GM23338 (cell line): ENCODE measurements around the gene CCNYL1. TPM values are rescaled to one million over a fixed set of nuclear protein-coding genes. Genes with fewer than 3 reads are reported as not detected.
A peak's percentile ranks its signal among the peaks of the same experiment; 100 is the strongest.

Experiments
- ATAC-seq: fragments of 200-7000 bp; cut with Tn5 transposase; 3 replicates; pipeline ENCODE4 v1.9.1; 2020
- DNase-seq: peaks from one replicate; pipeline ENCODE4 v3.0.0-alpha.2; 2015; ENCODE audit warnings: low spot score
- H2AFZ ChIP-seq: fragments of 200-600 bp; sonication (generic); 2 replicates; pipeline ENCODE4 v1.8.0; 2016; ENCODE audit warnings: antibody characterized with exemption, mild to moderate bottlenecking, moderate library complexity
- H3F3A ChIP-seq: fragments of 200-600 bp; sonication (generic); replicated peaks from 2 replicates; pipeline ENCODE4 v1.8.0; 2017; ENCODE audit warnings: antibody characterized with exemption, mixed run types, low read depth
- H3K27ac ChIP-seq: fragments of 200-600 bp; sonication (generic); 2 replicates; pipeline ENCODE4 v1.6.1; 2016; ENCODE audit warnings: low read depth
- H3K27me3 ChIP-seq: fragments of 200-600 bp; sonication (generic); 2 replicates; pipeline ENCODE4 v1.8.0; 2016; ENCODE audit warnings: mild to moderate bottlenecking, mixed run types, moderate library complexity; ENCODE audit not compliant: insufficient read depth
- H3K36me3 ChIP-seq: fragments of 200-600 bp; sonication (generic); 2 replicates; pipeline ENCODE4 v1.8.0; 2016; ENCODE audit warnings: mild to moderate bottlenecking; ENCODE audit not compliant: insufficient read depth
- H3K4me1 ChIP-seq: fragments of 200-600 bp; sonication (generic); 2 replicates; pipeline ENCODE4 v1.8.0; 2016; ENCODE audit warnings: mild to moderate bottlenecking, moderate library complexity; ENCODE audit not compliant: insufficient read depth
- H3K4me2 ChIP-seq: fragments of 200-600 bp; sonication (generic); 2 replicates; pipeline ENCODE4 v1.7.1; 2017; ENCODE audit warnings: mixed run types
- H3K4me3 ChIP-seq: fragments of 200-600 bp; sonication (generic); 2 replicates; pipeline ENCODE4 v1.6.1; 2016; ENCODE audit warnings: mixed run types
- H3K79me2 ChIP-seq: fragments of 200-600 bp; sonication (generic); replicated peaks from 2 replicates; pipeline ENCODE4 v1.8.0; 2017; ENCODE audit warnings: mild to moderate bottlenecking; ENCODE audit not compliant: insufficient read depth
- H3K9me2 ChIP-seq: fragments of 200-600 bp; sonication (generic); 2 replicates; pipeline ENCODE4 v1.8.0; 2017; ENCODE audit not compliant: insufficient read depth
- H4K20me1 ChIP-seq: fragments of 200-600 bp; sonication (generic); replicated peaks from 2 replicates; pipeline ENCODE4 v1.8.0; 2017; ENCODE audit warnings: mild to moderate bottlenecking; ENCODE audit not compliant: insufficient read depth
- H3K27ac Mint-ChIP-seq: 2 replicates; pipeline ENCODE4 v1.8.0; 2020; ENCODE audit warnings: inconsistent platforms, mild to moderate bottlenecking, moderate library complexity, mixed read lengths
- H3K27me3 Mint-ChIP-seq: 3 replicates; pipeline ENCODE4 v1.8.0; 2022; ENCODE audit warnings: low read depth, mild to moderate bottlenecking, moderate library complexity, mixed read lengths, inconsistent platforms; ENCODE audit not compliant: insufficient read depth, poor library complexity
- H3K36me3 Mint-ChIP-seq: 3 replicates; pipeline ENCODE4 v1.8.0; 2021; ENCODE audit warnings: low read depth, mild to moderate bottlenecking, inconsistent platforms, moderate library complexity, mixed read lengths
- H3K4me1 Mint-ChIP-seq: 3 replicates; pipeline ENCODE4 v1.8.0; 2020; ENCODE audit warnings: mild to moderate bottlenecking, inconsistent platforms, mixed read lengths
- H3K4me3 Mint-ChIP-seq: 3 replicates; pipeline ENCODE4 v1.8.0; 2021; ENCODE audit warnings: moderate library complexity, mild to moderate bottlenecking, inconsistent platforms, mixed read lengths
- H3K9me3 Mint-ChIP-seq: 3 replicates; pipeline ENCODE4 v1.8.0; 2020; ENCODE audit warnings: moderate library complexity, mild to moderate bottlenecking, inconsistent platforms, mixed read lengths
- CREB1 ChIP-seq: fragments of 250-450 bp; sonication (Bioruptor Pico); IDR thresholded peaks from 2 replicates; pipeline ENCODE4 v1.5.0; 2020; ENCODE audit warnings: low read depth, mild to moderate bottlenecking, moderate library complexity
- CTCF ChIP-seq, 2 experiments: fragments of 200-600 bp in 1 of 2; sonication (generic) in 1 of 2; conservative IDR thresholded peaks; 2 replicates each; pipeline versions ENCODE4 v1.5.1 to v1.6.1; 2016 to 2017; ENCODE audit warnings: antibody characterized with exemption in 2 of 2, low read depth in 2 of 2, mild to moderate bottlenecking in 2 of 2, moderate library complexity in 1 of 2
- ETS1 ChIP-seq: IDR thresholded peaks from 2 replicates; pipeline ENCODE4 v1.6.1; 2016; ENCODE audit warnings: antibody characterized with exemption
- EZH2 ChIP-seq: fragments of 200-600 bp; sonication (generic); IDR thresholded peaks from one replicate; pipeline ENCODE4 v1.8.0; 2017; ENCODE audit warnings: antibody characterized with exemption, mild to moderate bottlenecking, low read depth; ENCODE audit not compliant: unreplicated experiment
- EZH2phosphoT487 ChIP-seq: fragments of 200-600 bp; sonication (generic); IDR thresholded peaks from one replicate; pipeline ENCODE4 v1.8.1; 2018; ENCODE audit warnings: antibody characterized with exemption; ENCODE audit not compliant: unreplicated experiment
- JUNB ChIP-seq: IDR thresholded peaks from one replicate; pipeline ENCODE4 v1.6.1; 2016; ENCODE audit warnings: antibody characterized with exemption; ENCODE audit not compliant: unreplicated experiment
- NANOG ChIP-seq: IDR thresholded peaks from 2 replicates; pipeline ENCODE4 v1.6.1; 2016; ENCODE audit warnings: antibody characterized with exemption, borderline replicate concordance
- POLR2AphosphoS5 ChIP-seq: IDR thresholded peaks from 2 replicates; pipeline ENCODE4 v1.6.1; 2016; ENCODE audit warnings: antibody characterized with exemption, low read depth
- STAT1 ChIP-seq: IDR thresholded peaks from one replicate; pipeline ENCODE4 v1.6.1; 2016; ENCODE audit warnings: antibody characterized with exemption; ENCODE audit not compliant: unreplicated experiment
- ZNF114 ChIP-seq: fragments of 250-450 bp; sonication (Bioruptor Pico); IDR thresholded peaks from 2 replicates; pipeline ENCODE4 v1.5.0; 2020; ENCODE audit warnings: mild to moderate bottlenecking, moderate library complexity
- ZNF331 ChIP-seq: fragments of 250-450 bp; sonication (Bioruptor Pico); IDR thresholded peaks from 2 replicates; pipeline ENCODE4 v1.5.0; 2020; ENCODE audit warnings: low read depth, mild to moderate bottlenecking, moderate library complexity
- polyA plus RNA-seq: library from polyadenylated mRNA; unstranded; fragments of >200 nt; fragmentation: Nextera tagmentation; extraction: Ambion mirVana; gene quantifications from 2 replicates; pipeline ENCODE4 v1.2.1, GENCODE V29; 2016
- total RNA-seq: library from RNA; depleted of rRNA; stranded (reverse); fragments of >200 nt; shearing (Covaris generic); gene quantifications from 2 replicates; pipeline ENCODE4 v1.2.3, GENCODE V29; 2014
- TF ChIP-seq, protein P1 (sequence below): IDR thresholded peaks from one replicate; pipeline ENCODE4 v1.6.1; 2018; ENCODE audit warnings: antibody characterized with exemption; ENCODE audit not compliant: unreplicated experiment
- TF ChIP-seq, protein P2 (sequence below): fragments of 250-450 bp; sonication (Bioruptor Pico); IDR thresholded peaks from 2 replicates; pipeline ENCODE4 v1.5.0; 2020; ENCODE audit warnings: mild to moderate bottlenecking, moderate library complexity

The CCNYL1 gene
- total and polyA plus RNA-seq, 2 experiments from 2014 or later, result 19.6 to 32.1 TPM

DNA sequence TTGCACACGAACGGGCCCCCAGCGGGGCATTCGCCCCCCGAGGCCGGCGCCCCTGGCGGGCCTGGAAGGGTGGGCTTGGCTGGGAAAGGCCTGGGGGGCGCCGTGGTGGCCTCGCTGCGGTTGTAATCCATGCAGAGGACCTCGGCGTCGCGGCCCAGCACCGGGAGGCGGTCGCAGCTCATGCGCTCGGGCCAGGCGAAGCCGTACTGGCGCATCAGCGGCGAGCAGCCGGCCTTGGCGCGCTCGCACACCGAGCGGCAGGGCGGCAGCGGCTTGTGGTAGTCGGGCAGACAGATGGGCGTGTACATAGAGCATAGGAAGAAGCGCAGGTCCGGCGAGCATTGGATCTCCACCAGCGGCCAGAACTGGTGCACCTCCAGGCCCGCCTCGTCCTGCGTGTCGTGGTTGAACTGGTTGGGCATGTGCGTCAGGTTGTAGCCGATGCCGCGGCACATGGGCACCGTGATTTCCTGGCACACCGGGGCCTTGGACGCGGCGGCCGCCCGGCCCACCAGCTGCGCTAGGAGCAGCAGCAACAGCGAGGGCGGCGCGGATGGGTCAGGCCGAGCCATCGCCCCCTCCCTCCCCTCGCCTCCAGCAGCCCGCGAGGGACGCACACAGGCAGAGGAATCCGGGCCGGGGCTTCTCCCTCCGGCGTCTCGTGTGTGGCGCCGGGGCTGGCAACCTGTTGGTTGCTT is 56.9 kb downstream of the CCNYL1 start:
- Histone ChIP-seq H3K4me3 (peak overlapping the region; percentile 89), H3K4me2 (peak overlapping the region; percentile 94), H2AFZ (no peak overlapping the region), H3K79me2 (peaks cover 61% of the 10 kb centered on the region), H3K27ac (no peak overlapping the region), H3K36me3 (peaks cover 10% of the 10 kb centered on the region; the same call in 1 of the 2 replicates), H3F3A (peaks cover 25% of the 10 kb centered on the region), H3K4me1 (peaks cover 42% of the 10 kb centered on the region), H4K20me1 (peaks cover 23% of the 10 kb centered on the region), H3K27me3 (peaks cover 6% of the 10 kb centered on the region), H3K9me2 (no peaks in the 10 kb centered on the region)
- DNase-seq (peak; percentile 59), ATAC-seq (peak; percentile 4)
- TF ChIP-seq, protein P1, sequence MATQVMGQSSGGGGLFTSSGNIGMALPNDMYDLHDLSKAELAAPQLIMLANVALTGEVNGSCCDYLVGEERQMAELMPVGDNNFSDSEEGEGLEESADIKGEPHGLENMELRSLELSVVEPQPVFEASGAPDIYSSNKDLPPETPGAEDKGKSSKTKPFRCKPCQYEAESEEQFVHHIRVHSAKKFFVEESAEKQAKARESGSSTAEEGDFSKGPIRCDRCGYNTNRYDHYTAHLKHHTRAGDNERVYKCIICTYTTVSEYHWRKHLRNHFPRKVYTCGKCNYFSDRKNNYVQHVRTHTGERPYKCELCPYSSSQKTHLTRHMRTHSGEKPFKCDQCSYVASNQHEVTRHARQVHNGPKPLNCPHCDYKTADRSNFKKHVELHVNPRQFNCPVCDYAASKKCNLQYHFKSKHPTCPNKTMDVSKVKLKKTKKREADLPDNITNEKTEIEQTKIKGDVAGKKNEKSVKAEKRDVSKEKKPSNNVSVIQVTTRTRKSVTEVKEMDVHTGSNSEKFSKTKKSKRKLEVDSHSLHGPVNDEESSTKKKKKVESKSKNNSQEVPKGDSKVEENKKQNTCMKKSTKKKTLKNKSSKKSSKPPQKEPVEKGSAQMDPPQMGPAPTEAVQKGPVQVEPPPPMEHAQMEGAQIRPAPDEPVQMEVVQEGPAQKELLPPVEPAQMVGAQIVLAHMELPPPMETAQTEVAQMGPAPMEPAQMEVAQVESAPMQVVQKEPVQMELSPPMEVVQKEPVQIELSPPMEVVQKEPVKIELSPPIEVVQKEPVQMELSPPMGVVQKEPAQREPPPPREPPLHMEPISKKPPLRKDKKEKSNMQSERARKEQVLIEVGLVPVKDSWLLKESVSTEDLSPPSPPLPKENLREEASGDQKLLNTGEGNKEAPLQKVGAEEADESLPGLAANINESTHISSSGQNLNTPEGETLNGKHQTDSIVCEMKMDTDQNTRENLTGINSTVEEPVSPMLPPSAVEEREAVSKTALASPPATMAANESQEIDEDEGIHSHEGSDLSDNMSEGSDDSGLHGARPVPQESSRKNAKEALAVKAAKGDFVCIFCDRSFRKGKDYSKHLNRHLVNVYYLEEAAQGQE, result no peak
- TF ChIP-seq POLR2AphosphoS5 (no peak), CTCF (conservative IDR thresholded peaks at IDR 0.05; ENCODE audit: low read depth in 2 of 2) (no peak), STAT1 (no peak), JUNB (no peak), NANOG (no peak), EZH2 (no peak), CREB1 (CRISPR knock-in tag) (no peak), ZNF114 (CRISPR knock-in tag) (no peak), EZH2phosphoT487 (no peak), ETS1 (no peak), ZNF331 (CRISPR knock-in tag) (no peak)
- TF ChIP-seq, protein P2, sequence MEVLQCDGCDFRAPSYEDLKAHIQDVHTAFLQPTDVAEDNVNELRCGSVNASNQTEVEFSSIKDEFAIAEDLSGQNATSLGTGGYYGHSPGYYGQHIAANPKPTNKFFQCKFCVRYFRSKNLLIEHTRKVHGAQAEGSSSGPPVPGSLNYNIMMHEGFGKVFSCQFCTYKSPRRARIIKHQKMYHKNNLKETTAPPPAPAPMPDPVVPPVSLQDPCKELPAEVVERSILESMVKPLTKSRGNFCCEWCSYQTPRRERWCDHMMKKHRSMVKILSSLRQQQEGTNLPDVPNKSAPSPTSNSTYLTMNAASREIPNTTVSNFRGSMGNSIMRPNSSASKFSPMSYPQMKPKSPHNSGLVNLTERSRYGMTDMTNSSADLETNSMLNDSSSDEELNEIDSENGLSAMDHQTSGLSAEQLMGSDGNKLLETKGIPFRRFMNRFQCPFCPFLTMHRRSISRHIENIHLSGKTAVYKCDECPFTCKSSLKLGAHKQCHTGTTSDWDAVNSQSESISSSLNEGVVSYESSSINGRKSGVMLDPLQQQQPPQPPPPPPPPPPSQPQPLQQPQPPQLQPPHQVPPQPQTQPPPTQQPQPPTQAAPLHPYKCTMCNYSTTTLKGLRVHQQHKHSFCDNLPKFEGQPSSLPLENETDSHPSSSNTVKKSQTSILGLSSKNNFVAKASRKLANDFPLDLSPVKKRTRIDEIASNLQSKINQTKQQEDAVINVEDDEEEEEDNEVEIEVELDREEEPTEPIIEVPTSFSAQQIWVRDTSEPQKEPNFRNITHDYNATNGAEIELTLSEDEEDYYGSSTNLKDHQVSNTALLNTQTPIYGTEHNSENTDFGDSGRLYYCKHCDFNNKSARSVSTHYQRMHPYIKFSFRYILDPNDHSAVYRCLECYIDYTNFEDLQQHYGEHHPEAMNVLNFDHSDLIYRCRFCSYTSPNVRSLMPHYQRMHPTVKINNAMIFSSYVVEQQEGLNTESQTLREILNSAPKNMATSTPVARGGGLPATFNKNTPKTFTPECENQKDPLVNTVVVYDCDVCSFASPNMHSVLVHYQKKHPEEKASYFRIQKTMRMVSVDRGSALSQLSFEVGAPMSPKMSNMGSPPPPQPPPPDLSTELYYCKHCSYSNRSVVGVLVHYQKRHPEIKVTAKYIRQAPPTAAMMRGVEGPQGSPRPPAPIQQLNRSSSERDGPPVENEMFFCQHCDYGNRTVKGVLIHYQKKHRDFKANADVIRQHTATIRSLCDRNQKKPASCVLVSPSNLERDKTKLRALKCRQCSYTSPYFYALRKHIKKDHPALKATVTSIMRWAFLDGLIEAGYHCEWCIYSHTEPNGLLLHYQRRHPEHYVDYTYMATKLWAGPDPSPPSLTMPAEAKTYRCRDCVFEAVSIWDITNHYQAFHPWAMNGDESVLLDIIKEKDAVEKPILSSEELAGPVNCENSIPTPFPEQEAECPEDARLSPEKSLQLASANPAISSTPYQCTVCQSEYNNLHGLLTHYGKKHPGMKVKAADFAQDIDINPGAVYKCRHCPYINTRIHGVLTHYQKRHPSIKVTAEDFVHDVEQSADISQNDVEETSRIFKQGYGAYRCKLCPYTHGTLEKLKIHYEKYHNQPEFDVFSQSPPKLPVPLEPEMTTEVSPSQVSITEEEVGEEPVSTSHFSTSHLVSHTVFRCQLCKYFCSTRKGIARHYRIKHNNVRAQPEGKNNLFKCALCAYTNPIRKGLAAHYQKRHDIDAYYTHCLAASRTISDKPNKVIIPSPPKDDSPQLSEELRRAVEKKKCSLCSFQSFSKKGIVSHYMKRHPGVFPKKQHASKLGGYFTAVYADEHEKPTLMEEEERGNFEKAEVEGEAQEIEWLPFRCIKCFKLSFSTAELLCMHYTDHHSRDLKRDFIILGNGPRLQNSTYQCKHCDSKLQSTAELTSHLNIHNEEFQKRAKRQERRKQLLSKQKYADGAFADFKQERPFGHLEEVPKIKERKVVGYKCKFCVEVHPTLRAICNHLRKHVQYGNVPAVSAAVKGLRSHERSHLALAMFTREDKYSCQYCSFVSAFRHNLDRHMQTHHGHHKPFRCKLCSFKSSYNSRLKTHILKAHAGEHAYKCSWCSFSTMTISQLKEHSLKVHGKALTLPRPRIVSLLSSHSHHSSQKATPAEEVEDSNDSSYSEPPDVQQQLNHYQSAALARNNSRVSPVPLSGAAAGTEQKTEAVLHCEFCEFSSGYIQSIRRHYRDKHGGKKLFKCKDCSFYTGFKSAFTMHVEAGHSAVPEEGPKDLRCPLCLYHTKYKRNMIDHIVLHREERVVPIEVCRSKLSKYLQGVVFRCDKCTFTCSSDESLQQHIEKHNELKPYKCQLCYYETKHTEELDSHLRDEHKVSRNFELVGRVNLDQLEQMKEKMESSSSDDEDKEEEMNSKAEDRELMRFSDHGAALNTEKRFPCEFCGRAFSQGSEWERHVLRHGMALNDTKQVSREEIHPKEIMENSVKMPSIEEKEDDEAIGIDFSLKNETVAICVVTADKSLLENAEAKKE, result no peak
- H3K27ac Mint-ChIP-seq, result no peak overlapping the region
- H3K4me3 Mint-ChIP-seq, result peak overlapping the region; percentile 93
- peaks cover 2% of the 10 kb centered on the region for H3K9me3 Mint-ChIP-seq
- peaks cover 29% of the 10 kb centered on the region for H3K27me3 Mint-ChIP-seq
- peaks cover 34% of the 10 kb centered on the region for H3K36me3 Mint-ChIP-seq
- H3K4me1 Mint-ChIP-seq, result peaks cover 61% of the 10 kb centered on the region
